Renal cortical epithelial cell (primary cell): Measurements from ENCODE around the gene HBP1. TPM values are rescaled to one million over a fixed set of nuclear protein-coding genes. Genes with fewer than 3 reads are reported as not detected.
"Not testable (repeated sequence)": the region's sequence is repeated elsewhere in the genome, so short reads cannot be mapped to it uniquely, and the experiment has no call there.

Experiments
- DNase-seq: peaks from one replicate; pipeline ENCODE4 v3.0.0-alpha.2; 2011; ENCODE audit warnings: low read depth
- total RNA-seq: library from RNA; depleted of rRNA; stranded (reverse); fragments of >200 nt; gene quantifications from 2 replicates; pipeline ENCODE4 v1.2.3, GENCODE V29; 2014

HBP1 gene
- total RNA-seq, 1 donor from 2014 or later: 109 TPM

- DNase-seq: no peak
These were observed 14.0 kb upstream of the HBP1 start for GRCh38 chr7:107154826-107155225.

- DNase-seq: not testable (repeated sequence)
These were observed 13.1 kb upstream of the HBP1 start for GRCh38 chr7:107155726-107156125.

GRCh38 chr7:107157091-107157490, 11.7 kb upstream of the HBP1 start:
- no peak for DNase-seq

DNA sequence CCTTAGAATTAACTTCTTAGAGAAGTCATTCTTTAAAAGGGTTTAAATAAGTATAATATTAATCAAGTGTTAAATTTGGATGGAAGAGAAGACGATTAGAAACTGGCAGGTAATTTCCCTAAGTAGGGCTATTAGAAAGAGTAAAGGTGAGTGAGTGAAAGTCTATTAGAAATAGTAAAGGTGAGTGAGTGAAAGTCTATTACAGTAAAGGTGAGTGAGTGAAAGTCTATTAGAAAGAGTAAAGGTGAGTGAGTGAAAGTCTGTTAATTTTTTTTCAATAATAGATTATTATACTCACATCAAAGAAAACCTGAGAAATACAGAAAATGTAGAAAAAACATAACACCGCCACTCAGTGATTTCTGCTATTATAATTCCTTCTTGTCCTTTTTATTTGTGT, 10.8 kb upstream of the HBP1 start:
- no peak for DNase-seq

GRCh38 chr7:107160389-107160788, 8.4 kb upstream of the HBP1 start:
- DNase-seq: no peak

- DNase-seq: no peak
These were observed 7.4 kb upstream of the HBP1 start for GRCh38 chr7:107161415-107161814.

DNA sequence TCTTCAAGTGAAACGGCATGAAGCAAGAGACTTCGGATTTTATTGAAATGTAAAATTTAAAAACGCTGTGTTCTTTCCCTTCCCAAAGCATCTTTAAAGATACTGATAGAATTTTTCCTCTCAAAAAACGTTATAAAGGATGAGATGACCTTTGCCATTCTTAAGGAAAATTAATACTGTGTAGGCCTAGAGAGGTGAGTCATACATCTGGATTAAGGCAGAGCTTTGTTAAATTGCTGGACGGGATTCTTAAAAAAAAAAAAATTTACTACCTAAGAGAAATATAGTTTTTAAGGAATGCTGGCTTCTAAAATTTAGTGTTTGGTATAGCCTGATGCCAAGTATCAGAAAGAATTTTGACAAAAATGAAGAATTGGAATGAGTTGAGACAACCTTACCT, 6.3 kb upstream of the HBP1 start:
- DNase-seq: no peak

GRCh38 chr7:107164092-107164491, 4.7 kb upstream of the HBP1 start:
- no peak for DNase-seq

GRCh38 chr7:107165341-107165740, 3.5 kb upstream of the HBP1 start:
- no peak for DNase-seq

GRCh38 chr7:107166736-107167426, 1.9 kb upstream of the HBP1 start:
- no peak for DNase-seq

DNA sequence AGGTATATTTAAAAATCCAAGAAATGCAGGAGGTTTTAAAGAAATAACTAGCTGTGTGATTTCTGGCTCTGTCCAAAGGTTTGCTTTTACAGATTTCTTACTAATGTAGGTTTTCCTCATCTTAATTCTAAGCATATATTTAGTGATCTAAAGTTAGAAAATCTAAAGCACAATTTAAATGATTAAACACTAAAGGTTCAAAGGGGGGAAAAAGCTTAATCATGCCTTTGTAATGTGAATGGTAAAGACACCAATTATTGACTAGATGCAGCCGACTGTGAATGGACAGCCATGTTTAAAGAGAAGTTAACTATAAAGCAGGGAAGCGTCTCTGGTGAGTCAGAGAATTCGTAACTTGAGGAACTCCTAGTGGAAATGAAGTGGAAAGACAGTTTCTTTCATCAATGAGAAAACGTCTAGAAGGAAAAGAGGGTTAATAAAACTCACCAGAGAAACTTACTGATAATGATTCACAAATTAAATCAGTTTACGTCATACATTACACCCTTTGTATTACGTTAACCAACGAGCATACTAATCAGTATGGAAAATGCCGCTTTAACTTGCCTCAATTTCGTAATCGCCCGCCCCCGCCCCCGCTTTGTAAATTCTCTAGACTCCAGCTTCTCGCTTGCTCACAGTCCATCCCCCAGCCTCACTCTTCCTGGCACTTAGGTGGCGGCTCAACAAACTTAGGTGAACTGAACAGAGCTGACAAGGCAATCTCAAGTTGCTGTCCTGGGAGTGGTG, 1.1 kb upstream of the HBP1 start:
- DNase-seq: peak; percentile 95

GRCh38 chr7:107169120-107170050, 582 bp downstream of the HBP1 start:
- DNase-seq: peak; percentile 95

DNA sequence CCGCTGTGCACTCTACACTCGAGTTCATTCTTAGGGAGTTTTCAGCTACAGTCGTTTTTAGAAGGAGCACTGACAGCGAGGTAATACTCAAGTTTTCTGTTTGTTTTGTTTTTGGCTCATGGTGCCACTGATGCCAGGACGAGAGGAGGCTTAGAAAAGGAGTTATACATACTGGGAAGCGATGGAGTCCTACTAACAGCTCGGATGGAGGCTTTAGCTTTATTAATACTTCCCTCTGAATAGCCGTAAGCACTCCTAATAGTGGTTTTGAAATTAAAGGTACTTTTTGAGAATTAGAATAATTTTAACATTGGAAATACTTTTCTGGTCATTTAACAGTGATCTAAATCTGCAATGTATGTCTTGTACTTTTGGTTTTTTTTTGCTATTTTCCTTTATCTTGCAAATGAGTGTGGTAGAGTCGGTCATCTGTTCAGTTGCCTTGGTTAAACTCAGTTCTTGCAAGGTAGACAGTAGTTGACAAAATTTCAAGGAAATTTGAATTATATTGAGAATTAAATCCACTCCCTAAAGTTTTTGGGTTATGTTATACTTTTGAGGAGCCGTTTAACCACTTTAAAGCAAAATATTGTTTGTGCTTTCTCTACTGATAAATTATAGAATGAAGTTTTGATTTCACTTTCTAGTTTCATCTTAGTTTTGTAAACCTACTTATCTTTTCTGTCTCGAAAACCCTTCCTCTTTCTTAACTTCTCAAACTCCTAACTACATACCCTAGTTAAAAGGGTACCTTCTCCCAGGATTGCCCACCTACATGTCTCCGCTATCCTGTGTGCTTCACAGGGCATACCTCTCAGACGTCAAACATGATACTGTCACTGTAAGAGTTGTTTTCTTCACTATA, 1.5 kb downstream of the HBP1 start:
- DNase-seq: no peak

- DNase-seq: no peak
These were observed 2.7 kb downstream of the HBP1 start for GRCh38 chr7:107171496-107171895.

- DNase-seq: peak; percentile 59
These were observed 3.7 kb downstream of the HBP1 start for GRCh38 chr7:107172276-107173032.

GRCh38 chr7:107173191-107173590, 4.4 kb downstream of the HBP1 start:
- DNase-seq: no peak

DNA sequence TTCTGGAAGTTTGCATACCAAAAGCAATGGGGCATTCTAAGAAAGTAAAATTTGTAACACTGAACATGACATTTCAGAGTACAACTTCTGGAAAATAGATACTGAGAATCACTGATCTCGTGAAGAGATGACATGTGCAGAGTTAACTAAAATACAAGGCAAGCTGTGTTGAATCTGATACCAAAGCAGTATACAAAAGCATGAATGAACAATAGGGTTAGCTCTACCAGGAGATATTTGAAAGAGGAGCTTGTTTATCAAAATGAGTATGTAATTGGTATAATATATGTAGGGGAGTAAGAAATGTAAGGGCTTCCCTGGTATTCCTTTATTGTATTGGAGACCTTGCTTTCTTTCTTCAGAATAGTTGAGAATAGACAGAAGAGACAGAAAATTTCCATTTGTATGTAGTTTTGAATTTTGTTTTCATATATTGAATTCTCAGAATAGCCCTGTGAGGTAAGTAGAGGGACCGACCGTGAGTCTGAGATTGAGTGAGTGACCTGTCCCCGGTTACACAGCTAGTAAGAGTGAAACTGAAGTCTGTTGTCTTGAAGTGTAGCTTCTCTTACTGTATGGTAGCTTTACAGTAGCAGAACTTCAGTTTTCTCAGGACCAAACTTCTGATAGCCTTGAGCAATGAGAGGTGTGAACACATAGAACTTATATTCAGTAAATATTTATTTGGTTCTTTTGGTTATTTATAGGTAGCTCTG, 5.0 kb downstream of the HBP1 start:
- DNase-seq: no peak

GRCh38 chr7:107179326-107180164, 10.7 kb downstream of the HBP1 start:
- DNase-seq: peak; percentile 86

DNA sequence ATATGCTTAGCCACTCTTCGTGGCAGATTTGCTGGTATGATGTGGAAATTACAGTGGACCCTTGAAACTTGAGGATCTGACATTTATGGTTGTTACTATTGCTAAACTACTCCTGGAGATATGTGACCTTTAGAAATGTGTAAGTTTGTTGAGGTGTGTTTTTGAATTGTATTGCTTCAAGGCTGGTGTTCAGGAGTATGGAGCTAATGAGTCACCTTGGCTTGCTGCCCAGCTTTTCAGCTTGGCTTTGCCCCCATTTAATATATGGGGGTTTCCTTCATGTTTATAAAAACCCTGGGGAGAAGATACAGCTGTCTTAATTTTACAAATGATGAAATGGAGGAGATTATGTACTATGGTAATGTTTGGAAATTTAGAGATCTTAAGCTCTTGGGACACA, 11.6 kb downstream of the HBP1 start:
- peak; percentile 88 for DNase-seq
